AG09309 (cell line): Measurements from ENCODE around the gene MYH10.

ENCODE experiments used
- DNase-seq: peaks from one replicate; pipeline ENCODE4 v3.0.0-alpha.2; 2010; ENCODE audit warnings: low read depth
- H3K4me3 ChIP-seq: 2 replicates; pipeline ENCODE4 v1.5.1; 2011; ENCODE audit warnings: mild to moderate bottlenecking, low read depth, low read length, moderate library complexity; ENCODE audit not compliant: control insufficient read depth
- CTCF ChIP-seq: IDR thresholded peaks from 2 replicates; pipeline ENCODE4 v1.5.1; 2011; ENCODE audit warnings: mild to moderate bottlenecking, low read depth, low read length, inconsistent platforms; ENCODE audit not compliant: insufficient read depth, control insufficient read depth; ENCODE audit errors: missing control alignments

Gene MYH10

GRCh38 chr17:8602679-8603078 lies 27.8 kb downstream of the MYH10 start:
- no peak for TF ChIP-seq CTCF
- no peak overlapping the region for H3K4me3 ChIP-seq
- DNase-seq, result no peak

- DNase-seq, result no peak
Observed at GRCh38 chr17:8599351-8600011, 31.0 kb downstream of the MYH10 start.

GRCh38 chr17:8598913-8599312 lies 31.6 kb downstream of the MYH10 start:
- no peak overlapping the region for H3K4me3 ChIP-seq
- TF ChIP-seq CTCF, result no peak
- no peak for DNase-seq

More at GRCh38 chr17:8599351-8600011, 31.0 kb downstream of the MYH10 start:
- TF ChIP-seq CTCF, result no peak
- no peak overlapping the region for H3K4me3 ChIP-seq

GRCh38 chr17:8593830-8594229 lies 36.7 kb downstream of the MYH10 start:
- H3K4me3 ChIP-seq, result no peak overlapping the region
- DNase-seq, result no peak
- no peak for TF ChIP-seq CTCF

GRCh38 chr17:8593276-8593675 lies 37.2 kb downstream of the MYH10 start:
- H3K4me3 ChIP-seq, result no peak overlapping the region
- DNase-seq, result no peak
- TF ChIP-seq CTCF, result no peak

GRCh38 chr17:8588877-8589554 lies 41.5 kb downstream of the MYH10 start:
- DNase-seq, result no peak
- H3K4me3 ChIP-seq, result no peak overlapping the region
- TF ChIP-seq CTCF, result no peak

- TF ChIP-seq CTCF, result no peak
- no peak for DNase-seq
- no peak overlapping the region for H3K4me3 ChIP-seq
Observed at GRCh38 chr17:8586766-8587165, 43.8 kb downstream of the MYH10 start.
